HG03342 (cell line): ENCODE measurements around the gene NFATC2.

Experiments used
- ATAC-seq: cut with Tn5 transposase; IDR thresholded peaks from one replicate; pipeline ENCODE4 v1.9.1; 2021; ENCODE audit warnings: mild to moderate bottlenecking, moderate library complexity; ENCODE audit not compliant: unreplicated experiment

NFATC2 gene

GRCh38 chr20:51542571-51543421 is at the start of gene NFATC2:
TSS of gene NFATC2 (minus strand) at chr20:51542719. CDS start at chr20:51542499, 220 bp downstream.
- ATAC-seq = peak; percentile 40

GRCh38 chr20:51591871-51592270 is 49.4 kb upstream of the NFATC2 start:
- ATAC-seq = no peak

GRCh38 chr20:51588762-51589161 is 46.2 kb upstream of the NFATC2 start:
- no peak for ATAC-seq

GRCh38 chr20:51587145-51587544 is 44.6 kb upstream of the NFATC2 start:
- ATAC-seq = no peak

GRCh38 chr20:51586005-51586440 is 43.5 kb upstream of the NFATC2 start:
- no peak for ATAC-seq

- ATAC-seq = no peak
These were observed 42.6 kb upstream of the NFATC2 start for GRCh38 chr20:51585148-51585547.

- no peak for ATAC-seq
These were observed 42.2 kb upstream of the NFATC2 start for GRCh38 chr20:51584737-51585136.

GRCh38 chr20:51584116-51584515 is 41.6 kb upstream of the NFATC2 start:
- ATAC-seq = no peak

- ATAC-seq = no peak
These were observed 41.0 kb upstream of the NFATC2 start for GRCh38 chr20:51583499-51583898.

- no peak for ATAC-seq
These were observed 40.6 kb upstream of the NFATC2 start for GRCh38 chr20:51583073-51583472.

GRCh38 chr20:51581571-51581970 is 39.1 kb upstream of the NFATC2 start:
- ATAC-seq = no peak

GRCh38 chr20:51579137-51579536 is 36.6 kb upstream of the NFATC2 start:
- no peak for ATAC-seq

- ATAC-seq = no peak
These were observed 35.6 kb upstream of the NFATC2 start for GRCh38 chr20:51578145-51578459.

- ATAC-seq = no peak
These were observed 35.1 kb upstream of the NFATC2 start for GRCh38 chr20:51577432-51578144.

GRCh38 chr20:51575486-51575885 is 33.0 kb upstream of the NFATC2 start:
- ATAC-seq = no peak

- no peak for ATAC-seq
These were observed 31.9 kb upstream of the NFATC2 start for GRCh38 chr20:51574248-51575033.

GRCh38 chr20:51573576-51574243 is 31.2 kb upstream of the NFATC2 start:
- ATAC-seq = no peak

- ATAC-seq = no peak
These were observed 28.9 kb upstream of the NFATC2 start for GRCh38 chr20:51571460-51571794.

- ATAC-seq = no peak
These were observed 28.4 kb upstream of the NFATC2 start for GRCh38 chr20:51570739-51571459.
